ENCODE measurements around the gene GDPD4. TPM values are rescaled to one million over a fixed set of nuclear protein-coding genes. Genes with fewer than 3 reads are reported as not detected.

GDPD4 gene, protein sequence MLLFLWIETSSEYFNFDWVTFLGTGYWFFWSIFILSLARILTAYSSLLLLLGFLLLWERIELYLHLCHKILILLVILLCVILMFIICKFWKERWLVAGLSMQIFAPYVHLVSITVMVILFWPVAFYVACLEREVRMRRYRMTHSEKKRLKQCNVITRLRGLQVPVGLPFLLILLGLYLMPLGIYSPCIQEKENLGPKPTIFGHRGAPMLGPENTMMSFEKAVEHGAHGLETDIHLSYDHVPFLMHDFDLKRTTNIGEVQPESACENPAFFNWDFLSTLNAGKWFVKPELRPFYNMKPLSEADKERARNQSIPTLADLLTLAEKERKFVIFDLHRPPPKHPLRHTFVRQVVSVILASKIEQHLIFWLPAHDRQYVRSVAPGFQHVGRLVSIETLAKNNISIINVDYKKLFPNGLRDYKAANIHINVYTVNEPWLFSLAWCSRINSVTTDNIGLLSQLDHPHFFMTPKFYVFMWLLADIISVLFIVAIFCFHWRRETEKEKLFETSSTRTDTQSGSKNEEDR
- not detected for total RNA-seq

GRCh38 chr11:77301510-77301909 is at the start of gene GDPD4:
Gene GDPD4, minus strand, starts transcription at chr11:77301686. Its CDS starts 16,549 bp downstream, at chr11:77285137.
- Histone ChIP-seq H3K9me3 (ENCODE audit: low read depth, low read length) (no peaks in the 10 kb centered on the region), H3K4me1 (ENCODE audit: insufficient read depth, low read length) (no peaks in the 10 kb centered on the region), H3K4me3 (ENCODE audit: low read length) (no peak within 1 kb of the TSS), H3K27me3 (ENCODE audit: insufficient read depth, low read length) (no peaks in the 10 kb centered on the region)

DNA sequence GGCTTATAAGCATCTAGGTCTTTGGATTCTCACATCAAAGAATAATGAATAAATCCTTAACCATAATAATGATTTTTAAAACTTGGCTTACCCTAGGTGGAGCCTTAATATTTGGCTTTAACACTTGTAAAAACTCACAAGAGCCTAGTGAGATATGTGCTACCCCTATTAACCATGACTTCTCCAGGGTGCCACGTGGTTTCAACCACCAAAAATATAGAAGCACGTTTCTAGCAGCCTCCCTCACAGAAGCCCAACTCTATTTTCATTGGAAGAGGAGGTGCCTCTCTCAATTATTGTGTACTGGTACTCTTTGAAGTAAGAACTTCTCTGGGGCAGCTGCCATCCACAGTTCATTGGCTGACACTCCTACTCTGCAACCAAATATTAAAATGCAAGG is 46.5 kb upstream of the GDPD4 start:
- H3K27me3 ChIP-seq (ENCODE audit: insufficient read depth, low read length) = no peaks in the 10 kb centered on the region
- H3K9me3 ChIP-seq (ENCODE audit: low read depth, low read length) = no peaks in the 10 kb centered on the region
- H3K4me3 ChIP-seq (ENCODE audit: low read length) = no peak overlapping the region
- no peaks in the 10 kb centered on the region for H3K4me1 ChIP-seq (ENCODE audit: insufficient read depth, low read length)

- Histone ChIP-seq H3K27me3 (ENCODE audit: insufficient read depth, low read length) (no peaks in the 10 kb centered on the region), H3K9me3 (ENCODE audit: low read depth, low read length) (no peaks in the 10 kb centered on the region), H3K4me3 (ENCODE audit: low read length) (no peak overlapping the region), H3K4me1 (ENCODE audit: insufficient read depth, low read length) (no peaks in the 10 kb centered on the region)
These were observed 45.6 kb upstream of the GDPD4 start for GRCh38 chr11:77346906-77347603.

- Histone ChIP-seq H3K4me1 (ENCODE audit: insufficient read depth, low read length) (no peaks in the 10 kb centered on the region), H3K27me3 (ENCODE audit: insufficient read depth, low read length) (no peaks in the 10 kb centered on the region), H3K9me3 (ENCODE audit: low read depth, low read length) (no peaks in the 10 kb centered on the region), H3K4me3 (ENCODE audit: low read length) (no peak overlapping the region)
These were observed 44.1 kb upstream of the GDPD4 start for GRCh38 chr11:77345621-77346020.

DNA sequence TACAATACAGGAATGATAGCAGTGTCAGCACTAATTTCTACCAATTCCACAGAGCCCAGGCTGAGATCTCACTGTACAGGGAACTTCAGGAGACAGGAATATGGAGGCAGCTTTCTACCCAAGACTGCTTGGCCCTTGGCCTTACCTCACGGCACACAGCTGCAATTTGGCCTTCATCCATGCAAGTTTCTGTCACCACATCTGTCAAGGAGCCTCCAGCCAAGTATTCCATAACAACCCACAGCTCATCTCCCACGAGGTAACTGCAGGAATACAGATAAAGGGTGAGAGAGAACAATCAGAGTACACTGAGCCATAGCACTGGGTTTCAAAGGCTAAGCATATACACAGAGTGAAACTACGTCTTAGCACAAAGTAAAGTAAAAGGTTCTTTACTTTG is 39.0 kb upstream of the GDPD4 start:
- no peaks in the 10 kb centered on the region for H3K4me1 ChIP-seq (ENCODE audit: insufficient read depth, low read length)
- no peaks in the 10 kb centered on the region for H3K27me3 ChIP-seq (ENCODE audit: insufficient read depth, low read length)
- no peaks in the 10 kb centered on the region for H3K9me3 ChIP-seq (ENCODE audit: low read depth, low read length)
- no peak overlapping the region for H3K4me3 ChIP-seq (ENCODE audit: low read length)

DNA sequence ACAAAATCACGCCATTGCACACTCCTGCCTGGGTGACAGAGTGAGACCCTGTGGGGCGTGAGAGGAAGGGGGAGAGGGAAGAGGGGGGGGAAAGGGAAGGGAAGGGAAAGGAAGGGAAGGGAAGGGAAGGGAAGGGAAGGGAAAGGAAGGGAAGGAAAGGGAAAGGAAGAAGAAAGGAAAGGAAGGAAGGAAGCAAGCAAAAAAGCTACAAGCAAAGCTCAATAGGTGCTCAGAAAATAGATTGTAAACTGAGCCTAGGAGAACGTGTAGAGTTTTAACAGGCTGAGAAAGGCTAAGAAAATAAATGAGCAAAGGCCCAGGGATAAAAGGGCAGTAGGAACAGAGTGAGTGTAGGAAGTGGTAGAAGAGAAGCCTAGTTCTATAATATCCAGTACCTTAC is 30.8 kb upstream of the GDPD4 start:
- no peaks in the 10 kb centered on the region for H3K4me1 ChIP-seq (ENCODE audit: insufficient read depth, low read length)
- no peaks in the 10 kb centered on the region for H3K9me3 ChIP-seq (ENCODE audit: low read depth, low read length)
- no peak overlapping the region for H3K4me3 ChIP-seq (ENCODE audit: low read length)
- H3K27me3 ChIP-seq (ENCODE audit: insufficient read depth, low read length) = no peaks in the 10 kb centered on the region

GRCh38 chr11:77325159-77325558 is 23.7 kb upstream of the GDPD4 start:
- Histone ChIP-seq H3K4me3 (ENCODE audit: low read length) (no peak overlapping the region), H3K9me3 (ENCODE audit: low read depth, low read length) (no peaks in the 10 kb centered on the region), H3K4me1 (ENCODE audit: insufficient read depth, low read length) (no peaks in the 10 kb centered on the region), H3K27me3 (ENCODE audit: insufficient read depth, low read length) (no peaks in the 10 kb centered on the region)

GRCh38 chr11:77324508-77324907 is 23.0 kb upstream of the GDPD4 start:
- H3K9me3 ChIP-seq (ENCODE audit: low read depth, low read length) = no peaks in the 10 kb centered on the region
- no peaks in the 10 kb centered on the region for H3K4me1 ChIP-seq (ENCODE audit: insufficient read depth, low read length)
- H3K4me3 ChIP-seq (ENCODE audit: low read length) = no peak overlapping the region
- no peaks in the 10 kb centered on the region for H3K27me3 ChIP-seq (ENCODE audit: insufficient read depth, low read length)

- no peaks in the 10 kb centered on the region for H3K27me3 ChIP-seq (ENCODE audit: insufficient read depth, low read length)
- H3K4me1 ChIP-seq (ENCODE audit: insufficient read depth, low read length) = no peaks in the 10 kb centered on the region
- no peaks in the 10 kb centered on the region for H3K9me3 ChIP-seq (ENCODE audit: low read depth, low read length)
- no peak overlapping the region for H3K4me3 ChIP-seq (ENCODE audit: low read length)
These were observed 21.6 kb upstream of the GDPD4 start for GRCh38 chr11:77322926-77323590.

GRCh38 chr11:77322506-77322905 is 21.0 kb upstream of the GDPD4 start:
- H3K4me3 ChIP-seq (ENCODE audit: low read length) = no peak overlapping the region
- H3K4me1 ChIP-seq (ENCODE audit: insufficient read depth, low read length) = no peaks in the 10 kb centered on the region
- H3K9me3 ChIP-seq (ENCODE audit: low read depth, low read length) = no peaks in the 10 kb centered on the region
- H3K27me3 ChIP-seq (ENCODE audit: insufficient read depth, low read length) = no peaks in the 10 kb centered on the region

DNA sequence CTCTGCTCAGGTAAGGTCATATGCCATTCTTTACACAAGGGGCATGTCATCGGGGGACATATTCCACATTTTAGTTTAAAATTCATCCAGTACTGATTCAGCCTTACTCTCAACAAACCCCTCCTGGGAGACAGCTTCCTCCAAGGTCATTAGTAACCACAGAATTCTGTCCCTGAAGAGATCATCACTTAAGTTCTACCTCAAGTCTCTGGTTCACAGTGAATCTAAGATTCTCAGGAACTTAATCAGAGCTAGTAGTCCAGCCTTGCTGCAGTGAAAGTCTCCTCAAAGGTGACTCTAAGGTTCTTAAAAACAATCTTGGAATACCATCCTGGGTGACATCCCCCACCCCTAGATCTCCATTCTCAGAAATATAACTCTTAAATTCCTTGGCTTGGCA is 18.9 kb upstream of the GDPD4 start:
- Histone ChIP-seq H3K4me1 (ENCODE audit: insufficient read depth, low read length) (no peaks in the 10 kb centered on the region), H3K4me3 (ENCODE audit: low read length) (no peak overlapping the region), H3K9me3 (ENCODE audit: low read depth, low read length) (no peaks in the 10 kb centered on the region), H3K27me3 (ENCODE audit: insufficient read depth, low read length) (no peaks in the 10 kb centered on the region)

- Histone ChIP-seq H3K27me3 (ENCODE audit: insufficient read depth, low read length) (no peaks in the 10 kb centered on the region), H3K9me3 (ENCODE audit: low read depth, low read length) (no peaks in the 10 kb centered on the region), H3K4me3 (ENCODE audit: low read length) (no peak overlapping the region), H3K4me1 (ENCODE audit: insufficient read depth, low read length) (no peaks in the 10 kb centered on the region)
These were observed 17.1 kb upstream of the GDPD4 start for GRCh38 chr11:77318600-77318999.

DNA sequence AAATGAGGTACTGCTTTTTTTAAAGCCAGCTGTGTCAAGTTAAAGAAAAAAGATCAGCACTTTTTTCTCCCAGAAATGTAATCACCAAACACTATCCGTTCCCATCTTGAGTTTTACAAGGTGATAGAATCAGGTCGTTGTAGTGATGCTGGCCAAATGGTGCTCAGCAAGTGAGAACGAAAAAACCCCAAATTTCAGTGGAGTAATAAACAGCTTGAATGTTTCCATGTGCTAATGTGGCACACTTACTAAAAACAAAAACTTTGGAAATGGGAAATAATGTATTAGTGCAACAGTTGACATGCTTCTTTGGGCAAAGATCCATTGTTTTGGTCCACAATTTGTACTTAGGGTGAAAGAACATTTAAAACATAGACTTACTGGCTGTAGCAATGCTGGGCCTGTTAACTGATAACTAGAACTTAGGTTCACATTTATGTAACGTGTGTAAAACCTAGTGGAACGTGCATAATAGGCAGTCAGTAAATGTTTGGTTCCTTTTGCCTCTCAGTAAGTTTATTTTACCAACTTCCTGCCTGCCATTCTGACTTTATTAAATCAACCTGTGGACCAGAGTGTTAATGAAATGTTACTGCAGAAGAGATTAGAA is 15.4 kb upstream of the GDPD4 start:
- H3K4me1 ChIP-seq (ENCODE audit: insufficient read depth, low read length) = no peaks in the 10 kb centered on the region
- no peaks in the 10 kb centered on the region for H3K27me3 ChIP-seq (ENCODE audit: insufficient read depth, low read length)
- no peak overlapping the region for H3K4me3 ChIP-seq (ENCODE audit: low read length)
- no peaks in the 10 kb centered on the region for H3K9me3 ChIP-seq (ENCODE audit: low read depth, low read length)

- Histone ChIP-seq H3K4me3 (ENCODE audit: low read length) (no peak overlapping the region), H3K9me3 (ENCODE audit: low read depth, low read length) (no peaks in the 10 kb centered on the region), H3K27me3 (ENCODE audit: insufficient read depth, low read length) (no peaks in the 10 kb centered on the region), H3K4me1 (ENCODE audit: insufficient read depth, low read length) (no peaks in the 10 kb centered on the region)
These were observed 10.6 kb upstream of the GDPD4 start for GRCh38 chr11:77312107-77312506.

DNA sequence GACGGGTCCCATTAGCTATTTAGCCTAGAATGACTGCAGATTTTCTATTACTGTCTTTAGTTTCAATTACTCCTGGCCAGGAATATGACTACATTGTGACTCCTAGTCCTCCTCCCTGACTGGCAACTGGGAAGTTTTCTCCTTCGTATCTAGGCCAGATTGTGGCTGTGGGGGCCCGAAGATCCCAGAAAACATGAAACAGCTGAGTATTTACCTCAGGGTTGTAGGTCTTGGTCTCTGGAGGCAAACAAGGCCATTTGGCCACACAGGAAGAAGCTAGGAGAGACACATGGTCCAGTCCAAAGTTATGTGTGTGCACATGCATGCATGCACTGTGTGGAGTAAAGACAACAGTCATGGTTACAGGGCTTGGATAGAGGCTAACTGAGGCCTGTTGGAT is 10.2 kb upstream of the GDPD4 start:
- H3K9me3 ChIP-seq (ENCODE audit: low read depth, low read length) = no peaks in the 10 kb centered on the region
- no peak overlapping the region for H3K4me3 ChIP-seq (ENCODE audit: low read length)
- H3K4me1 ChIP-seq (ENCODE audit: insufficient read depth, low read length) = no peaks in the 10 kb centered on the region
- no peaks in the 10 kb centered on the region for H3K27me3 ChIP-seq (ENCODE audit: insufficient read depth, low read length)
